ENCODE measurements around the gene PDZD2. TPM values are rescaled to one million over a fixed set of nuclear protein-coding genes. Genes with fewer than 3 reads are reported as not detected.

PDZD2 gene
- total RNA-seq, 3 donors from 2014 or later (not counting 1 experiment from before 2014, with no cell fraction given), result 0.50 to 1.3 (median 0.66) TPM

DNA sequence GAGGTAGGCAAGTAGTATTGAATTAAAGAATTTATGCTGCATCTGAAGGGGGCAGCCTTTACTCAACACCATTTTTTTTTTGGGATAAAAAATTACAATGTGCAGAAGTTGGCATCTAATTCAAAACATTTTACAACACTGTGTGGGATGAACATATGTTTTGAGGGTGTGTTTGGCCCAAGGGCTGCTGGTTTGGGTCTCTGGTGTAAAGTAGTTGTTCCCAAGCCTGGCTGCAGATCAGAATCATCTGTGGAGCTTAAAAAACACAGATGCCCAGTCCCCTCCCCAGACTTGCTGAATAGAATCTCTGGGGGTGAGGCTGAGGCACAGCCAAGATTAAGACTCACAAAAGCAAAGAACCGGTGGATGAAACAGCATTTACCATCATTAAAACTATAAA is 33.0 kb upstream of the PDZD2 start:
- Histone ChIP-seq H3K27me3 (ENCODE audit: control insufficient read depth, insufficient read depth, low read length) (no peaks in the 10 kb centered on the region), H3K4me1 (ENCODE audit: control insufficient read depth, insufficient read depth, low read length) (no peaks in the 10 kb centered on the region), H3K4me3 (ENCODE audit: low read length) (no peak overlapping the region), H3K9me3 (ENCODE audit: control insufficient read depth, insufficient read depth, low read length) (no peaks in the 10 kb centered on the region), H3K27ac (ENCODE audit: low read length) (no peak overlapping the region), H3K36me3 (ENCODE audit: control insufficient read depth, insufficient read depth, low read length) (no peaks in the 10 kb centered on the region)
- Mint-ChIP-seq H3K27ac (no peak overlapping the region), H3K27me3 (ENCODE audit: low read depth in 2 of 2) (peaks cover 0 to 20% of the 10 kb centered on the region in 2 donors), H3K4me3 (no peak overlapping the region), H3K4me1 (no peaks in the 10 kb centered on the region), H3K9me3 (no peaks in the 10 kb centered on the region), H3K36me3 (no peaks in the 10 kb centered on the region)
- DNase-seq (no peak), ATAC-seq (no peak)
- WGBS (ENCODE audit: insufficient coverage), result 100% methylated on average over 1 of the region's 1 CpG
- intact Hi-C loops (cut with micrococcal nuclease), result no loop called here
- TF ChIP-seq, protein P1, sequence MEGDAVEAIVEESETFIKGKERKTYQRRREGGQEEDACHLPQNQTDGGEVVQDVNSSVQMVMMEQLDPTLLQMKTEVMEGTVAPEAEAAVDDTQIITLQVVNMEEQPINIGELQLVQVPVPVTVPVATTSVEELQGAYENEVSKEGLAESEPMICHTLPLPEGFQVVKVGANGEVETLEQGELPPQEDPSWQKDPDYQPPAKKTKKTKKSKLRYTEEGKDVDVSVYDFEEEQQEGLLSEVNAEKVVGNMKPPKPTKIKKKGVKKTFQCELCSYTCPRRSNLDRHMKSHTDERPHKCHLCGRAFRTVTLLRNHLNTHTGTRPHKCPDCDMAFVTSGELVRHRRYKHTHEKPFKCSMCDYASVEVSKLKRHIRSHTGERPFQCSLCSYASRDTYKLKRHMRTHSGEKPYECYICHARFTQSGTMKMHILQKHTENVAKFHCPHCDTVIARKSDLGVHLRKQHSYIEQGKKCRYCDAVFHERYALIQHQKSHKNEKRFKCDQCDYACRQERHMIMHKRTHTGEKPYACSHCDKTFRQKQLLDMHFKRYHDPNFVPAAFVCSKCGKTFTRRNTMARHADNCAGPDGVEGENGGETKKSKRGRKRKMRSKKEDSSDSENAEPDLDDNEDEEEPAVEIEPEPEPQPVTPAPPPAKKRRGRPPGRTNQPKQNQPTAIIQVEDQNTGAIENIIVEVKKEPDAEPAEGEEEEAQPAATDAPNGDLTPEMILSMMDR (IDR thresholded peaks at IDR 0.05), result no peak

DNA sequence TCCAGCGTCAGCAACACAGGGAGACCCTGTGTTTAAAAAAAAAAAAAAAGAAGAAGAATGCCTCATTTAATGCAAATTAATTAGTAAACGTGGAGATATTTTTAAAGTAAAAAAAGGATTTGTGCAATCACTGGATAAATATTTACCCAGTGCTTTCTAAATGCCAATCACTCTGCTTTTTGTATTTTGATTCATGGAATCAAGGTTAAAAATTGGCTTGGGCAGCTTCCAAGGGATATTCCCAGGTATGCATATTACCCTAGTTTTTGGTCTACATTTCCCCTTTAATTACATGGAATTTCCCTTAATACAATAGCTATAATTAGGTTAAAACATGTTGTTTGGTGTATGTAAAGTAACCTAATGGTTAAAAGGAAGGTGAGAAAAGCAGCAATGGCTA is 31.4 kb upstream of the PDZD2 start:
- intact Hi-C loops (cut with micrococcal nuclease), result no loop called here
- ATAC-seq (no peak), DNase-seq (no peak)
- Histone ChIP-seq H3K4me3 (ENCODE audit: low read length) (no peak overlapping the region), H3K36me3 (ENCODE audit: control insufficient read depth, insufficient read depth, low read length) (no peaks in the 10 kb centered on the region), H3K4me1 (ENCODE audit: control insufficient read depth, insufficient read depth, low read length) (no peaks in the 10 kb centered on the region), H3K27me3 (ENCODE audit: control insufficient read depth, insufficient read depth, low read length) (no peaks in the 10 kb centered on the region), H3K27ac (ENCODE audit: low read length) (no peak overlapping the region), H3K9me3 (ENCODE audit: control insufficient read depth, insufficient read depth, low read length) (no peaks in the 10 kb centered on the region)
- Mint-ChIP-seq H3K4me3 (no peak overlapping the region), H3K27me3 (ENCODE audit: low read depth in 2 of 2) (peaks cover 0 to 20% of the 10 kb centered on the region in 2 donors), H3K9me3 (no peaks in the 10 kb centered on the region), H3K27ac (no peak overlapping the region), H3K36me3 (no peaks in the 10 kb centered on the region), H3K4me1 (no peaks in the 10 kb centered on the region)
- WGBS (ENCODE audit: insufficient coverage), result 90% methylated on average over 2 of the region's 2 CpGs
- TF ChIP-seq, protein P1 (IDR thresholded peaks at IDR 0.05), result no peak

DNA sequence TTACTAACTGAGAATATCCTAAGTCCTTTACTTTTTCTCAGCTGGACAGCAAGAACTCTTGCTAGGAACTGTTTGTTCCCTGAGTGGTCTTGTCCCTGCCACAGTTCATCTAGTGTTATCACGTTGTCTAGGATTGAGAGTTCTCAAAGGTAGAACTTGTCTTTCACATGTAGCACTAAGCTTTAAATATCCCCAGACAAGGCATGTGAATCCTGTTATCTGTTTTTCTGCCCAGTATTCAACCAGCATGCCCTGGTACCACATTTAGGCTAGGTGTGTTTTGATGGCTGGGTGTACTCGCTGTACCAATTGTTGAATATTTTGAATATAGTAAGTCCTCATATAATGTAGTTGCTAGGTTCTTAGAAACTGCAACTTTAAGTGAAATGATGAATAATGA is 27.9 kb upstream of the PDZD2 start:
- Mint-ChIP-seq H3K36me3 (no peaks in the 10 kb centered on the region), H3K9me3 (no peaks in the 10 kb centered on the region), H3K4me3 (no peak overlapping the region), H3K27me3 (ENCODE audit: low read depth in 2 of 2) (peaks cover 6 to 15% of the 10 kb centered on the region in 2 donors), H3K27ac (no peak overlapping the region), H3K4me1 (no peaks in the 10 kb centered on the region)
- intact Hi-C loops (cut with micrococcal nuclease), result no loop called here
- WGBS (ENCODE audit: insufficient coverage), result 94% methylated on average over 2 of the region's 2 CpGs
- H3K36me3 ChIP-seq (ENCODE audit: control insufficient read depth, insufficient read depth, low read length), result no peaks in the 10 kb centered on the region
- H3K4me3 ChIP-seq (ENCODE audit: low read length), result no peak overlapping the region
- DNase-seq (no peak), ATAC-seq (no peak)
- TF ChIP-seq, protein P1 (IDR thresholded peaks at IDR 0.05), result no peak
- H3K27me3 ChIP-seq (ENCODE audit: control insufficient read depth, insufficient read depth, low read length), result no peaks in the 10 kb centered on the region
- no peaks in the 10 kb centered on the region for H3K9me3 ChIP-seq (ENCODE audit: control insufficient read depth, insufficient read depth, low read length)
- H3K27ac ChIP-seq (ENCODE audit: low read length), result no peak overlapping the region
- H3K4me1 ChIP-seq (ENCODE audit: control insufficient read depth, insufficient read depth, low read length), result no peaks in the 10 kb centered on the region

DNA sequence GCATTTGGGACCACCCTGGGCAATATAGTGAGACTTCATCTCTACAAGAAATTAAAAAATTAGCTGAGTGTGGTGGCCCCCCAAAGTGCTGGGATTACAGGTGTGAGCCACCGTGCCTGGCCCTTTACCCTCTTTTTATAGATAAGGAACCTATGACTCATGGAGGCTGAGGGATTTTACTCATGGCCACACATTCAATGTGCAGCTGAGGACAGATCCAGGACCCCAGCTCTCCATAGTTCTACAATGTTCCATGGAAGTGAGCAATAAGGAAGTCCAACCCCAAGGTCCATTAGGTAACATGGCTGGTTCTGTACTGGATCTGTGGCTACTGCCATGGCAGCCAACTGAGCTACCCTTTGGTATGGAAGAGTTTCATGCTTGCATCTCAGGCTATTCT is 25.3 kb upstream of the PDZD2 start:
- no peaks in the 10 kb centered on the region for H3K9me3 Mint-ChIP-seq
- H3K36me3 Mint-ChIP-seq, result no peaks in the 10 kb centered on the region
- H3K4me3 Mint-ChIP-seq, result no peak overlapping the region
- no peak overlapping the region for H3K4me3 ChIP-seq (ENCODE audit: low read length)
- ATAC-seq (no peak), DNase-seq (no peak)
- peaks cover 15% of the 10 kb centered on the region for H3K4me1 ChIP-seq (ENCODE audit: control insufficient read depth, insufficient read depth, low read length)
- no peaks in the 10 kb centered on the region for H3K9me3 ChIP-seq (ENCODE audit: control insufficient read depth, insufficient read depth, low read length)
- H3K27ac Mint-ChIP-seq, result no peak overlapping the region
- 50% methylated on average over 1 of the region's 1 CpG for WGBS (ENCODE audit: insufficient coverage)
- TF ChIP-seq, protein P1 (IDR thresholded peaks at IDR 0.05), result no peak
- intact Hi-C loops (cut with micrococcal nuclease), result no loop called here
- H3K27me3 Mint-ChIP-seq (ENCODE audit: low read depth in 2 of 2), result peaks cover 10 to 16% of the 10 kb centered on the region in 2 donors
- no peaks in the 10 kb centered on the region for H3K27me3 ChIP-seq (ENCODE audit: control insufficient read depth, insufficient read depth, low read length)
- peaks cover 8 to 12% of the 10 kb centered on the region in 2 donors for H3K4me1 Mint-ChIP-seq
- H3K27ac ChIP-seq (ENCODE audit: low read length), result no peak overlapping the region
- no peaks in the 10 kb centered on the region for H3K36me3 ChIP-seq (ENCODE audit: control insufficient read depth, insufficient read depth, low read length)

Data from natural killer cell (primary cell).